Suprapubic skin (tissue), 4 donors: ENCODE results near the gene TIMM44. TPM values are rescaled to one million over a fixed set of nuclear protein-coding genes. Genes with fewer than 3 reads are reported as not detected.

Source experiments
- DNase-seq, 2 donors: peaks; one replicate each; pipeline ENCODE4 v3.0.0-alpha.2; 2019; ENCODE audit warnings: low spot score in 2 of 2
- H3K27ac ChIP-seq: fragments of 200-600 bp; sonication (generic); one replicate; pipeline ENCODE4 v1.5.1; 2019
- H3K27me3 ChIP-seq: fragments of 200-600 bp; sonication (generic); one replicate; pipeline ENCODE4 v1.5.1; 2019
- H3K36me3 ChIP-seq: fragments of 200-600 bp; sonication (generic); one replicate; pipeline ENCODE4 v1.5.1; 2019
- H3K4me1 ChIP-seq: fragments of 200-600 bp; sonication (generic); one replicate; pipeline ENCODE4 v1.5.1; 2019
- H3K4me3 ChIP-seq: fragments of 200-600 bp; sonication (generic); one replicate; pipeline ENCODE4 v1.5.1; 2019; ENCODE audit warnings: mild to moderate bottlenecking
- H3K9me3 ChIP-seq: fragments of 200-600 bp; sonication (generic); one replicate; pipeline ENCODE4 v1.5.1; 2019
- EP300 ChIP-seq: sonication (generic); formaldehyde crosslinking; IDR thresholded peaks from one replicate; pipeline ENCODE4 v1.6.1; 2017; ENCODE audit warnings: antibody characterized with exemption
- POLR2A ChIP-seq, 2 donors: fragments of 450-650 bp; IDR thresholded peaks; one replicate each; pipeline ENCODE4 v1.6.1; 2017; ENCODE audit warnings: antibody characterized with exemption in 2 of 2, mild to moderate bottlenecking in 2 of 2, moderate library complexity in 2 of 2
- POLR2AphosphoS5 ChIP-seq, 3 donors: sonication (generic); formaldehyde crosslinking; IDR thresholded peaks; one replicate each; pipeline ENCODE4 v1.6.1; 2017; ENCODE audit warnings: antibody characterized with exemption in 3 of 3
- WGBS: methylation state at CpG from one replicate; pipeline ENCODE4 v1.1.5; 2018; 5-methylcytosine and 5-hydroxymethylcytosine counted together
- total RNA-seq, 4 donors: library from RNA; depleted of rRNA; stranded (reverse); fragments of >200 nt; gene quantifications; one replicate each; pipeline ENCODE4 v1.1.0, GENCODE V29; 2016
- TF ChIP-seq, protein P1 (sequence below), 2 donors: fragments of 200-600 bp in 1 of 2; fragments of 450-650 bp in 1 of 2; sonication (generic) in 1 of 2; IDR thresholded peaks; one replicate each; pipeline ENCODE4 v1.5.1; 2016 to 2019; ENCODE audit warnings: antibody characterized with exemption in 2 of 2, mild to moderate bottlenecking in 1 of 2, moderate library complexity in 1 of 2

The TIMM44 gene
- total RNA-seq, 4 donors from 2014 or later, result 34.6 to 85.1 (median 54.5) TPM

DNA sequence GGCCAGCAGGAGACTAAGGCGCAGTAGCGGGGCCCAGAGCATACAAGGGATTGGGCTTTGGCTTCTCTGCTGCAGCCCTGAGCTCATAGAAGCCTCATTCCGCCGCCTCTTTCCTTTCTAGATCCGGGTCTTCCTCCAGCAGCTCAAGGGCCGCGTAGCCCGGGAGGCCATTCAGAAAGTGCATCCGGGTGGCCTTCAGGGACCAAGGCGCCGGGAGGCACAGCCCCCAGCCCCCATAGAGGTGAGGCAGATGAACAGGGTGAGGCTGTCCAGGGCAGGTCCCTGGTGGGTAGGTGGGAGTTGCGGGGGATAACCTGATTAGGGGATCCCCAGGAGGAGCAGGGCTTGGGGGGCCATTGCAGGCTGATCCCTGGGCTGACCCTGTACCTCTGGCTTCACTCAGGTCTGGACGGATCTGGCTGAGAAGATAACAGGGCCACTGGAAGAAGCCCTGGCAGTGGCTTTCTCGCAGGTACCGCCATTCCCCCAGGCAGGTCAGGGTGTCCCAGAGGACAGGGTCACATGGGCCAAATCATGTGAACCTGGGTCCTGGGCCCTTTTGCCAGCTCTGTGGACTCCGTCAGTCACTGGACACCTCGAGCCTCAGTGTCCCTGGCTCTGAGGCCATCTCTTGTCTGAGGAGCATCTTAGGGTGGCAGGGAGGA, 22.0 kb downstream of the TIMM44 start:
- peaks cover 86% of the 10 kb centered on the region for H3K4me1 ChIP-seq
- 10% methylated on average over 2 of the region's 17 CpGs for WGBS
- DNase-seq, result no peak

DNA sequence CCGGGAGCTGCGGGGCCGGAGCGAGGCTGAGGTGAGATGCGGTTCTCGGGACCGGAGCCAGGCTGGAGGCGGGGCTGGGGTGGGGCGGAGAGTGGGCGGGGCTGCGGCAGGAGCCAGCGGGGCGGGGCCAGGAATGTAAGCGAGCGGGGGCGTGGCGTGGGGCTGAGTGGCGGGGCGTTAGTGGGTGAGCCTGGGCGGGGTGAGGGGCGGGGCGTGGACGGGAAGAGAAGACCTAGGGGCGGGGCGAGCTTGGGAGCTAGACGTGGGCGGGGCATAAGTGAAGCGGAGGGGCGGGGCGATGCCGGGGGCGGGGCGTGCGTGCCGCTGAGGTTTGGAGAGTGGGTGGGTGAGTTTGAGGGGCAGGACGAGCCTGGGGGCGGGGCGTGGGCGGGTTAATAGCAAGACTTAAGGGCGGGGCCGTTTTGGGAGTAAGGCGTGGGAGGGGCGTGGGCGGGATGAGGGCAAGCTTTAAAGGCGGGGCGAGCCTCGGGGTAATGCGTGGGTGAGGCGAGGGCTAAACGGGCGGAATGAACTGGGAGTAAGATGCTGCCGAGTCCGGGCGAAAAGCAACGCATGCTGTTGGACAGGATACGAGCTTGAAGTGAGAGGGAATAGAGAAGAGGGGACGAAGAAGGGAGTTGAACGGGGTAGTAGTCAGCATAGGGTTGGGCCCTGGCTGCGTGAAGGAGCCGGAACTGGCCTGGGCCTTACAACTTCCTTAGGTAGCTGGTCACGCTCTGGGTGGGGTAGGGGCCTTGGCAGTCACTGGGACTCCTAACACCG, 22.8 kb downstream of the TIMM44 start:
- WGBS, result under 1% methylated on average over 39 of the region's 62 CpGs
- H3K4me1 ChIP-seq, result peaks cover 86% of the 10 kb centered on the region

More for the DNA sequence above, 22.0 kb downstream of the TIMM44 start:
- H3K27ac ChIP-seq, result peak overlapping the region; percentile 90
- peak overlapping the region; percentile 77 for H3K4me3 ChIP-seq
- peaks cover 16% of the 10 kb centered on the region for H3K36me3 ChIP-seq
- no peaks in the 10 kb centered on the region for H3K9me3 ChIP-seq
- TF ChIP-seq EP300 (no peak), POLR2A (IDR thresholded peaks at IDR 0.05) (no peak)
- TF ChIP-seq, protein P1, sequence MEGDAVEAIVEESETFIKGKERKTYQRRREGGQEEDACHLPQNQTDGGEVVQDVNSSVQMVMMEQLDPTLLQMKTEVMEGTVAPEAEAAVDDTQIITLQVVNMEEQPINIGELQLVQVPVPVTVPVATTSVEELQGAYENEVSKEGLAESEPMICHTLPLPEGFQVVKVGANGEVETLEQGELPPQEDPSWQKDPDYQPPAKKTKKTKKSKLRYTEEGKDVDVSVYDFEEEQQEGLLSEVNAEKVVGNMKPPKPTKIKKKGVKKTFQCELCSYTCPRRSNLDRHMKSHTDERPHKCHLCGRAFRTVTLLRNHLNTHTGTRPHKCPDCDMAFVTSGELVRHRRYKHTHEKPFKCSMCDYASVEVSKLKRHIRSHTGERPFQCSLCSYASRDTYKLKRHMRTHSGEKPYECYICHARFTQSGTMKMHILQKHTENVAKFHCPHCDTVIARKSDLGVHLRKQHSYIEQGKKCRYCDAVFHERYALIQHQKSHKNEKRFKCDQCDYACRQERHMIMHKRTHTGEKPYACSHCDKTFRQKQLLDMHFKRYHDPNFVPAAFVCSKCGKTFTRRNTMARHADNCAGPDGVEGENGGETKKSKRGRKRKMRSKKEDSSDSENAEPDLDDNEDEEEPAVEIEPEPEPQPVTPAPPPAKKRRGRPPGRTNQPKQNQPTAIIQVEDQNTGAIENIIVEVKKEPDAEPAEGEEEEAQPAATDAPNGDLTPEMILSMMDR (IDR thresholded peaks at IDR 0.05), result no peak
- peaks cover 27% of the 10 kb centered on the region for H3K27me3 ChIP-seq

DNA sequence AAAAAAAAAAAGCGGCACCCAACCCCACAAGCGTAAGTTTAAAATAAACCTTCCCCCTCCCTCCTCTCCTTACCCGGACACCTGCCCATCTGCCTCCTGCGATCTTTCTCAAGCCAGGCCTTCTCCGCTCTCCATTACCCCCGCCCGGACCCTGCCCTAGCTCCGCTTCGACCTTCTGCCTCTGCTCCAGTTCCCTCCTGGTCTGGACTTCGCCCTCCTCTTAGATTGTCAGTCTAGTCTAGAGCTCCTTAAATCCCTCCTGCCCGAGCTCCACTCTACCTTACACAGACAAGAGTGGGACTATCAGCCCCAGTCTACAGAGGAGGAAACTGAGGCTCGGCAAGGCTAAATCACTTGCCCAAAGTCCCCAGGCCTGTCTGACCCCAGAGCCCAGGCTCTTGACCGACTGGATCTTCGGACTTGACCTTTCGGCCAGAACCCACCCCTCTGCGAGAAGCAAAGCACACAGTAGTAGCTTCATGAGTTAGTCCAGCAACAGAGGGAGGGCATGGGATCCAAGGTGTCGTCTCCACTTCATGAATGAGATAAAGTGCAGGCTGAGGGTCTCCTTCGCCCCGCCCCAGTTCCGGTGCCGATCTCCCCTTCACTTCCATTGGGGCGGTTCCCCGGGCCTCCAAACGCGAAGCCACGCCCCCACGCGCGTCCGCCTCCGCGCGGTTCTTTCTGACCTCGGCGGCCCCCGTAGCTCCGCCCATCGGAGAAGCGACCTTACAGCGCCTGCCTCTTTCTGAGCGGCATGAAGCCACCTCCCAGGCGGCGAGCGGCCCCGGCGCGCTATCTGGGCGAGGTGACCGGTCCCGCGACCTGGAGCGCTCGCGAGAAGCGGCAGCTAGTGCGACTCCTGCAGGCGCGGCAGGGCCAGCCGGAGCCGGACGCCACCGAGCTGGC, 23.6 kb downstream of the TIMM44 start, which contains the start of gene SNAPC2:
TSS of gene SNAPC2 (plus strand) at position 729 of the 909 bp plus-strand sequence. CDS start at position 758, 29 bp downstream.
- Histone ChIP-seq H3K4me1 (peaks cover 81% of the 10 kb centered on the region), H3K27ac (peak within 1 kb of the TSS; percentile 90), H3K9me3 (no peaks in the 10 kb centered on the region), H3K27me3 (peaks cover 42% of the 10 kb centered on the region), H3K4me3 (peak within 1 kb of the TSS; percentile 77), H3K36me3 (peaks cover 16% of the 10 kb centered on the region)
- 12% methylated on average over 54 of the region's 62 CpGs for WGBS
- TF ChIP-seq POLR2A (IDR thresholded peaks at IDR 0.05) (no peak), POLR2AphosphoS5 (IDR thresholded peaks at IDR 0.05) (peak in 2 of 3 donors; percentile 87 to 95)
- peak; percentile 98 for DNase-seq

More for the DNA sequence above, 22.8 kb downstream of the TIMM44 start:
- Histone ChIP-seq H3K9me3 (no peaks in the 10 kb centered on the region), H3K36me3 (peaks cover 16% of the 10 kb centered on the region), H3K27me3 (peaks cover 34% of the 10 kb centered on the region), H3K27ac (peak overlapping the region; percentile 90), H3K4me3 (peak overlapping the region; percentile 77)
- DNase-seq, result peak; percentile 100
- TF ChIP-seq POLR2AphosphoS5 (IDR thresholded peaks at IDR 0.05) (no peak), POLR2A (IDR thresholded peaks at IDR 0.05) (peak in 1 of 2 donors; percentile 47), EP300 (no peak)
- TF ChIP-seq, protein P1 (IDR thresholded peaks at IDR 0.05), result no peak

DNA sequence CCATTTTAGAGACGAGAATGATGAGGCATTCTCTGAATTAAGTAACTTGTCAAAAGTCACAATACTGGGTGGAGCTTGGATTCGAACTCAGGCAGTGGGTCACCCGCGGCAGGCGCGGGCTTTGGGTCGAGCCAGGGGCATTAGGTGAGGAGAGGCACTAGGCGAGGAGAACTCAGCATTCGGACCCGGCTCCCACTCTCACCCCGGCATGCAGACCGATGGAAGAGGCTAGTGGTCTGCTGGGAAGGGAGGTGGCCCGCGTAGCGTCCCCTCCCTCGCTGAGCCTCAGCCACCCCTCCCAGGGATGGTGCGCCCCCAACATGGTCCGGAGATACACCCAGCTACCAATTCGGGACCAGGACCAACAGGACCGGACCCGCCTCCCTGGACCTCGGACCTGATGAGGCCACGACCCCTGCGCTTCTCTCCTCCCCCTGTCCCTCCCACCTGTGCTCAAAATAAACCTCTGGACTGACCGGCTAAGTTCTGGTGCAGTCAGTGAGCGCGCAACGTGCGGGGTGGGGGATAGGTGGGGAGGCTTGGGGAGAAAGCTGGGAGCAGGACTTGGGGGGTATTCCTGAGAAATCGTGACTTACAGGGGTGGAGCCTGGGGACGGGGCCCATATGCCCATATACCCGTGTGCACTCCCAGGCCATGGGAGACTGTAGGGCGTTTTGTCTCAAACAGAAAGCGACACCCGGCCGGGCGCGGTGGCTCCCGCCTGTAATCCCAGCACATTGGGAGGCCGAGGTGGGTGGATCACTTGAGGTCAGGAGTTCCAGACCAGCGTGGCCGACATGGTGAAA, 24.6 kb downstream of the TIMM44 start:
- peaks cover 16% of the 10 kb centered on the region for H3K36me3 ChIP-seq
- H3K4me3 ChIP-seq, result no peak overlapping the region
- TF ChIP-seq POLR2A (IDR thresholded peaks at IDR 0.05), result no peak
- TF ChIP-seq EP300, result no peak
- no peak for TF ChIP-seq POLR2AphosphoS5 (IDR thresholded peaks at IDR 0.05)
- TF ChIP-seq, protein P1 (IDR thresholded peaks at IDR 0.05), result no peak
- H3K9me3 ChIP-seq, result no peaks in the 10 kb centered on the region
- H3K27ac ChIP-seq, result no peak overlapping the region
- peaks cover 50% of the 10 kb centered on the region for H3K27me3 ChIP-seq
- peaks cover 71% of the 10 kb centered on the region for H3K4me1 ChIP-seq
- 55% methylated on average over 42 of the region's 42 CpGs for WGBS
- no peak for DNase-seq
